GM12872 (cell line): ENCODE measurements around the gene C17orf114.

ENCODE experiments used
- CTCF ChIP-seq: IDR thresholded peaks from 3 replicates; pipeline ENCODE4 v1.5.1; 2011; ENCODE audit warnings: low read depth, mild to moderate bottlenecking, low read length, moderate library complexity; ENCODE audit not compliant: insufficient read depth

Gene C17orf114

DNA sequence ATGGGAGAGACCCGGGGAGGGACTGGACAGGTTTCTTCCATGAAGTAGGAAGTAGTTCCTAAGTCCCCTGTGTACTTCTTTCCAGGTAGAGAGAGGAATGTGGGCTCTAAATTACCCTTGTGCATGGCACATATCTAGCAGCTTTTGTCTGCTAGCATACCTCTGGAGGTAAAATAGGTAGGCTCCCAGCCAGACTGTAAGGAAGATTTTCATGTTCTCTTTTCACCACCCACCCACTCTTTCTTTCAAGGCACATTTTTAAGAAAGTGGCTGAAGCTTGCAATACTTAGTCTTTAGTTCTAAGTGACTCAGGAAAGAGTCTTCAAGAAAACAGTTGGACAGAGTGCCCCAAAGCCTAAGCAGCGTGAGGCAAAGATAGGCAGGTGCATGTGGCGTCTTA is 40.2 kb upstream of the C17orf114 start:
- TF ChIP-seq CTCF: no peak

- no peak for TF ChIP-seq CTCF
Measured at GRCh38 chr17:4840893-4841242, 38.7 kb upstream of the C17orf114 start.

DNA sequence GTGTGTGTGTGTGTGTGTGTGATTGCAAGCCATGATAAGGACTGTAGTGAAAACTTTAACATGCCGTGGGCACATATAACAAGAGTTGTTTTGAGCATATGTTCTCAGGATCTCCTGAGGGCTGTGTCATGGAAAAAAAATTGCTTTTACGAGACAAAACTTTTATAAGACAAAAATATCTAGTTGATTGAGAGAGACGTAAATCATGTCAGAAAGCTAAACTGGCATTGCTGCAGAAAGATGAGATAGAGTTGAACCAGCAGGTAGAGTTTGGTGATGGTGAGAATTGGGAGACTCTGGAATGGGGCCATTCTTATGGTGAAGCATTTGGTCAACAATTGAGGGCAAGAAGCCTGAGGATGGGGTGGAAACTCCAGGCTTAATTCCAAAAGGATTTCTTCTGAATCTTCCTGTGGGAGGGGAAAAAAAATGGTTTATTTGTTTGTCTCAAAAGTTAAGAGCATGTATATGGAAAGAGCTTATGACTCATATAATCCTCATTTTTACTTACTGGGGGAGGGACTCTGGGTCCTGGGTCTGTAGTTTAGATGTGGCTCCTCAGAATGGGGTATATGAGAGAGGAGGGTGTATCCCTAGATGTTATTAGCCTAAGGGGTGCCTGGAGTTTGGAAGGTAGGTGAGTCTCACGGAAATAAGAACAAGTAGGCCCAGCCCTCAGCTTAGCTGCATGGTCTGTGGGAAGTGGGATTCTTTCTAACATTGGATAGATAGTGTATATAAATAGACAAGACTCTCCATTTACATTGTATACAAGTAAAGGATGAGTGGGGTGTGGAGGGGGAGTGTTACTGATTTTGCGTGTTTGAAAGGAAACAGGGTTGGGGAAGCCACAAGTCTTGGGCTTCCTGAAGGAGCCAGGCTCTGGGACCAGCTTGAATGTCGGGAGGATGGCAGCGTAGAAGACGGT is 38.1 kb upstream of the C17orf114 start:
- no peak for TF ChIP-seq CTCF

GRCh38 chr17:4839221-4839620 is 37.1 kb upstream of the C17orf114 start:
- TF ChIP-seq CTCF: no peak

DNA sequence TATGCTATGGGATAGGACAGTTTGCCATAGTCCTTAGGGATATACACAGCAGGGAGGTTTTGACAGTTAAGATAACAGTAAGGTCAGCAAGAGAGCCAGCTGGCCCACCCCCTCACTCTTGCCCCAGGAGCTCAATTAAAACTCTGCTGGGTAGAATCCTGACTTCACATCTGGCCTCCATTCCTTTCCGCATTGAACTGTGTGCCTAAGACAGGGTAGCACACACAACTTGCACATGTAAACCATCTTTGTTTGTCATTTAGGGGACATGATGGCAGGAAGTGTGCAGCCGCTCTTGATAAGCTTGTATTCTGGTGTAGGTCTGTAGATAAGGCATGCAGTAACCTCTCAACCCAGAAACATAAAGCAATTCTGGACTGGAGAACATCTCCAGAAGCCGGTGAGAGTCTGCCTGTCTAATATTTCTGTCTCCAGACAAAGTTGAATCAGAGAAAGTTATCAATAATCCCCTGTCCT is 36.2 kb upstream of the C17orf114 start:
- TF ChIP-seq CTCF: no peak

DNA sequence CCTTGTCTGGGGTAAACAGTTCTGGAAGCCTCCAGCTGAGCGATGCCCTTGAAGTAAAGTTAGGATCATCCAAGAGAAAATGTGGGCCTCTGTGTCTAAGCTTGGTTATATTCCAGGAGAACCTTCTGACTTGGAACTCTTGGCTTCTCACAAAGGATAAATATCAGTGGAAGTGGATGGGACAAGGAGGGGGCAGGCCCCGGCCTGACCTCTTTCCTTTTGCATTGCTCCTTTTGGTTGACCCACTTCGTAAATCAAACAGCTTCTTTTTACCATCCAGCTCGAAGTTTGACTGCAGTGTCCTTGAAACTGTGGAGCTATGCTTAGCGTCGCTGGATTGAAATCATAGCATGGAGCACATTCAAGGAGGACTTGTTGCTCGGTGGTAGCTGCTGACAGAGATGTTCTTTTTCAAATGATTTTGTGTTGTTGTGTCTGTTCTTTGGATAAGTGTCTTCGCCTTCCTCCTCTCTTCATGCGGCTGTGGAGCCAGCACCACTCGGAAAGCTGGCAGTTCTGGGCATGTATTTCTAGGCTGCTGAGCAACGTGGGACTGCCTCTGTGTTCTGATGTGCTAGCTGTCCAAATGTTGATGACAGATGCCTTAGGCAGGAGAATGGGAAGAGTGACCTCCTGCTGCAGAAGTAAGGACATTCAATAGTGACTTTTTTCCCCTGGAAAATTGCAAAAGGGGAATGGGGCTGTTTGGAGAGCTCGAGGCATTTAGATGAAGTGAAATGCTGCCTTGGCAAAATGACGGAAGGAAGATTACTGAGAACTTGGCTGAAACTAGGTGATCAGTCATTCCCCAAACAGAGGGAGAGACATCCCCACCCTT is 35.6 kb upstream of the C17orf114 start:
- TF ChIP-seq CTCF: no peak

- no peak for TF ChIP-seq CTCF
Measured at GRCh38 chr17:4836221-4836620, 34.1 kb upstream of the C17orf114 start.
